CD14-positive monocyte (primary cell): ENCODE data around the gene SUGT1. TPM values are rescaled to one million over a fixed set of nuclear protein-coding genes. Genes with fewer than 3 reads are reported as not detected.
"Not testable (repeated sequence)": the region's sequence is repeated elsewhere in the genome, so short reads cannot be mapped to it uniquely, and the experiment has no call there.

Experiments
- DNase-seq, 3 donors: peaks; one replicate each; pipeline ENCODE4 v3.0.0-alpha.2; 2011 to 2022
- H2AFZ ChIP-seq: 2 replicates; pipeline ENCODE4 v1.6.0; 2012; ENCODE audit warnings: mild to moderate bottlenecking, low read depth, low read length, inconsistent platforms; ENCODE audit not compliant: insufficient read depth, poor library complexity, severe bottlenecking
- H3K27ac ChIP-seq, 2 donors: 1 replicate in 1 of 2; 2 replicates in 1 of 2; pipeline ENCODE4 v1.5.1; 2012 to 2013; ENCODE audit warnings: low read length in 2 of 2, control low read depth in 1 of 2, inconsistent platforms in 1 of 2, low read depth in 1 of 2, mild to moderate bottlenecking in 1 of 2
- H3K27me3 ChIP-seq, 2 donors: one replicate each; pipeline versions ENCODE4 v1.6.0 to v1.6.1; 2011 to 2013; ENCODE audit warnings: low read length in 2 of 2; ENCODE audit not compliant: control insufficient read depth in 2 of 2, insufficient read depth in 2 of 2
- H3K36me3 ChIP-seq, 2 donors: replicated peaks in 1 of 2; 1 replicate in 1 of 2; 2 replicates in 1 of 2; pipeline versions ENCODE4 v1.5.1 to v1.6.1; 2012 to 2013; ENCODE audit warnings: low read length in 2 of 2, control low read depth in 1 of 2, inconsistent platforms in 1 of 2, mild to moderate bottlenecking in 1 of 2; ENCODE audit not compliant: insufficient read depth in 2 of 2, control insufficient read depth in 1 of 2
- H3K4me1 ChIP-seq, 2 donors: 1 replicate in 1 of 2; 2 replicates in 1 of 2; pipeline versions ENCODE4 v1.5.1 to v1.6.1; 2012 to 2013; ENCODE audit warnings: low read length in 2 of 2, control low read depth in 1 of 2, inconsistent platforms in 1 of 2, mild to moderate bottlenecking in 1 of 2, moderate library complexity in 1 of 2; ENCODE audit not compliant: insufficient read depth in 2 of 2, control insufficient read depth in 1 of 2
- H3K4me2 ChIP-seq: replicated peaks from 2 replicates; pipeline ENCODE3; 2012; ENCODE audit warnings: low read length, moderate library complexity, mild to moderate bottlenecking; ENCODE audit not compliant: poor library complexity, severe bottlenecking; ENCODE audit errors: extremely low read depth
- H3K4me3 ChIP-seq, 3 experiments: fragments of 200-600 bp in 1 of 3; sonication (generic) in 1 of 3; replicated peaks in 1 of 3; 1 replicate in 2 of 3; 2 replicates in 1 of 3; pipeline ENCODE4 v1.5.1; 2011 to 2013; ENCODE audit warnings: low read length in 3 of 3, mild to moderate bottlenecking in 3 of 3, control low read depth in 2 of 3, low read depth in 2 of 3, inconsistent platforms in 1 of 3, moderate library complexity in 1 of 3
- H3K79me2 ChIP-seq: 2 replicates; pipeline ENCODE4 v1.6.0; 2012; ENCODE audit warnings: mild to moderate bottlenecking, control low read depth, inconsistent platforms, low read length, moderate library complexity; ENCODE audit not compliant: insufficient read depth
- H3K9ac ChIP-seq: 2 replicates; pipeline ENCODE4 v1.6.0; 2017; ENCODE audit warnings: low read length, mild to moderate bottlenecking; ENCODE audit not compliant: insufficient read depth, poor library complexity, severe bottlenecking
- H3K9me3 ChIP-seq, 2 donors: replicated peaks in 1 of 2; 1 replicate in 1 of 2; 2 replicates in 1 of 2; pipeline versions ENCODE4 v1.5.1 to v1.6.1; 2012 to 2013; ENCODE audit warnings: low read length in 2 of 2, control low read depth in 1 of 2; ENCODE audit not compliant: control insufficient read depth in 1 of 2, insufficient read depth in 1 of 2
- H4K20me1 ChIP-seq: 2 replicates; pipeline ENCODE4 v1.6.0; 2012; ENCODE audit warnings: mild to moderate bottlenecking, low read length, control low read depth, moderate library complexity; ENCODE audit not compliant: insufficient read depth
- H3K27ac Mint-ChIP-seq, 7 donors: one replicate each; pipeline ENCODE4 v1.8.0; 2020; ENCODE audit warnings: mild to moderate bottlenecking in 7 of 7, mixed read lengths in 7 of 7, moderate library complexity in 6 of 7, inconsistent platforms in 2 of 7
- H3K27me3 Mint-ChIP-seq, 3 donors: one replicate each; pipeline ENCODE4 v1.8.0; 2021 to 2022; ENCODE audit warnings: low read depth in 3 of 3, mild to moderate bottlenecking in 3 of 3, mixed read lengths in 3 of 3, moderate library complexity in 3 of 3, inconsistent platforms in 1 of 3
- H3K36me3 Mint-ChIP-seq, 2 donors: one replicate each; pipeline ENCODE4 v1.8.0; 2020; ENCODE audit warnings: mixed read lengths in 2 of 2, inconsistent platforms in 1 of 2, mild to moderate bottlenecking in 1 of 2
- H3K4me1 Mint-ChIP-seq: one replicate; pipeline ENCODE4 v1.8.0; 2020; ENCODE audit warnings: mild to moderate bottlenecking, mixed read lengths
- H3K4me3 Mint-ChIP-seq, 2 donors: one replicate each; pipeline ENCODE4 v1.8.0; 2020; ENCODE audit warnings: mild to moderate bottlenecking in 2 of 2, mixed read lengths in 2 of 2, moderate library complexity in 1 of 2
- H3K9me3 Mint-ChIP-seq, 7 donors: one replicate each; pipeline ENCODE4 v1.8.0; 2020 to 2022; ENCODE audit warnings: mixed read lengths in 7 of 7, mild to moderate bottlenecking in 6 of 7, moderate library complexity in 6 of 7, inconsistent platforms in 2 of 7
- WGBS: methylation state at CpG from one replicate; pipeline ENCODE4 v1.1.5; 2013; ENCODE audit warnings: missing lambda C conversion rate; ENCODE audit not compliant: insufficient coverage; 5-methylcytosine and 5-hydroxymethylcytosine counted together
- intact Hi-C, 2 donors: fragments of 100-400 bp; cut with micrococcal nuclease; formaldehyde crosslinking; loops; one replicate each; pipeline versions ENCODE4 v1.15.0 to v1.15.1; 2023
- polyA plus RNA-seq, 3 donors: library from polyadenylated mRNA; depleted of rRNA in 1 of 3; unstranded in 2 of 3; stranded (reverse) in 1 of 3; fragments of 300-500 nt in 2 of 3; fragments of >200 nt in 1 of 3; fragmentation: Illumina TruSeq in 2 of 3; gene quantifications; 1 replicate in 2 of 3; 2 replicates in 1 of 3; pipeline ENCODE4 v1.2.3, GENCODE V29; 2012 to 2021
- TF ChIP-seq, protein P1 (sequence below): fragments of 200-600 bp; IDR thresholded peaks from one replicate; pipeline ENCODE4 v1.8.0; 2022; ENCODE audit warnings: antibody characterized with exemption, mild to moderate bottlenecking

The SUGT1 gene
- polyA plus RNA-seq, 3 donors = 18.1 to 40.1 (median 37.7) TPM

DNA sequence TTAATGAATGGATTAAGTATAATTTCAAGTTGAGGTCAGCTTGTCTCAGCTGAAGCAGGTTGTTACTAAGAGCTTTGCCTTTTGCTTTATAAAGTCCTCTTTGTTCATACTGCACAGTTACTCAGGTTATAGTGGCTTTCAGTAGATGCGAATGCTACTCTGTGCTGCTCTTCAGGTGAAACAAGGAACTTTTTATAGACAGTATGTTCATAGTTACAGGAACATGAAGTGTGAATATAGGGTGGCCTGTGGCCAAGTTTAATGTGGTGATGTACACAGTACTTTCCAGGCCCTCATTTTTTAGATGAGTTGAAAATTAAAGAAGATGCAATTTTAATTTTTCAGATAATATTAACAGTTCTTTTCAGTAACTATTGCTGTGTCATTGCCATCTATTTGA is 20.8 kb downstream of the SUGT1 start:
- DNase-seq = no peak
- intact Hi-C loops = no loop called here
- no CpG with 5 or more reads among the region's 1 CpG for WGBS
- H3K4me2 ChIP-seq = no peak overlapping the region
- no peak overlapping the region for H3K4me3 ChIP-seq
- H4K20me1 ChIP-seq = peaks cover 12% of the 10 kb centered on the region
- Mint-ChIP-seq H3K9me3 (no peaks in the 10 kb centered on the region), H3K4me3 (no peak overlapping the region), H3K27me3 (no peaks in the 10 kb centered on the region), H3K27ac (no peak overlapping the region), H3K36me3 (peaks cover 64 to 73% of the 10 kb centered on the region in 2 donors), H3K4me1 (no peaks in the 10 kb centered on the region)
- no peaks in the 10 kb centered on the region for H3K9me3 ChIP-seq
- no peak overlapping the region for H3K9ac ChIP-seq
- TF ChIP-seq, protein P1, sequence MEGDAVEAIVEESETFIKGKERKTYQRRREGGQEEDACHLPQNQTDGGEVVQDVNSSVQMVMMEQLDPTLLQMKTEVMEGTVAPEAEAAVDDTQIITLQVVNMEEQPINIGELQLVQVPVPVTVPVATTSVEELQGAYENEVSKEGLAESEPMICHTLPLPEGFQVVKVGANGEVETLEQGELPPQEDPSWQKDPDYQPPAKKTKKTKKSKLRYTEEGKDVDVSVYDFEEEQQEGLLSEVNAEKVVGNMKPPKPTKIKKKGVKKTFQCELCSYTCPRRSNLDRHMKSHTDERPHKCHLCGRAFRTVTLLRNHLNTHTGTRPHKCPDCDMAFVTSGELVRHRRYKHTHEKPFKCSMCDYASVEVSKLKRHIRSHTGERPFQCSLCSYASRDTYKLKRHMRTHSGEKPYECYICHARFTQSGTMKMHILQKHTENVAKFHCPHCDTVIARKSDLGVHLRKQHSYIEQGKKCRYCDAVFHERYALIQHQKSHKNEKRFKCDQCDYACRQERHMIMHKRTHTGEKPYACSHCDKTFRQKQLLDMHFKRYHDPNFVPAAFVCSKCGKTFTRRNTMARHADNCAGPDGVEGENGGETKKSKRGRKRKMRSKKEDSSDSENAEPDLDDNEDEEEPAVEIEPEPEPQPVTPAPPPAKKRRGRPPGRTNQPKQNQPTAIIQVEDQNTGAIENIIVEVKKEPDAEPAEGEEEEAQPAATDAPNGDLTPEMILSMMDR = no peak
- no peaks in the 10 kb centered on the region for H3K27me3 ChIP-seq
- H3K79me2 ChIP-seq = no peaks in the 10 kb centered on the region
- no peak overlapping the region for H3K27ac ChIP-seq
- H3K36me3 ChIP-seq = peaks cover 67 to 98% of the 10 kb centered on the region in 2 donors
- H2AFZ ChIP-seq = no peak overlapping the region
- no peaks in the 10 kb centered on the region for H3K4me1 ChIP-seq

DNA sequence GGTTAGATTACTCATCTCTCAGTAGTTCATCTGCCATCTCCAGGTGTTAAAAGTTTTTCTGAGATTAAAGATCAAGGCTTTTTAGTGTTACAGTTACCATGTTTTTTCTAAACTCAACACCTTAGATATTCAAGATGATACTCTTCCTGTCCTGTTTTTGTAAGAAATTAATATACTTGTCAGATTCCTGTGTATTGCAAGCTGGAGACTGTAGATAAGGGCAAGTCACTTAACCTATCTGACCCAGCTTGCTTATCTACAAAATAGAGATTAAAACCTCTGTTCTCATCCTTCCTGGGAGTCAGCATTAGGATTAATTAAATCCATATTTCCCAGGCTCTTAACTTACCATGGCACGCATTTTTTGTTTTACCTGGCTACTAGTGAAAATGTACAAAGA is 25.2 kb downstream of the SUGT1 start:
- Histone ChIP-seq H3K9ac (no peak overlapping the region), H3K36me3 (peaks cover 81 to 97% of the 10 kb centered on the region in 2 donors), H2AFZ (no peak overlapping the region), H3K79me2 (no peaks in the 10 kb centered on the region), H4K20me1 (peaks cover 12% of the 10 kb centered on the region), H3K4me2 (no peak overlapping the region), H3K27ac (no peak overlapping the region), H3K4me3 (no peak overlapping the region), H3K4me1 (no peaks in the 10 kb centered on the region), H3K9me3 (no peaks in the 10 kb centered on the region), H3K27me3 (no peaks in the 10 kb centered on the region)
- Mint-ChIP-seq H3K27ac (no peak overlapping the region), H3K4me3 (no peak overlapping the region), H3K9me3 (no peaks in the 10 kb centered on the region), H3K4me1 (no peaks in the 10 kb centered on the region), H3K36me3 (peaks cover 66 to 88% of the 10 kb centered on the region in 2 donors), H3K27me3 (no peaks in the 10 kb centered on the region)
- intact Hi-C loops = no loop called here
- no CpG with 5 or more reads among the region's 1 CpG for WGBS
- DNase-seq = no peak
- TF ChIP-seq, protein P1 = no peak

DNA sequence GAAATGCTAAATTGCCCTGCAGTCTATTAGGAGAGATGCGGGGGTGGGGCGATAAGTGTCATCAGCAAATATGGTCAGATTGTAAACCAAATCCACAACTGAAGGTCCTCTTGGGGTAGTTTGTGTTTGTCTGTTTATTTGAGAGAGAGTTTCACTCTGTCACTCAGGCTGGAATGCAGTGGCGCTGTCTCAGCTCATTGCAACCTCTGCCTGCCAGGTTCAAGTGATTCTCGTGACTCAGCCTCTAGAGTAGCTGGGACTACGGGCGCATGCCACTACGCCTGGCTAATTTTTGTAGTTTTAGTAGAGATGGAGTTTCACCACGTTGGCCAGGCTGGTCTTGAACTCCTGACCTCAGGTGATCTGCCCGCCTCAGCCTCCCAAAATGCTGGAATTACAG is 33.2 kb downstream of the SUGT1 start:
- H3K27me3 Mint-ChIP-seq, H3K4me1 Mint-ChIP-seq, H3K27me3 ChIP-seq, intact Hi-C loops, H3K79me2 ChIP-seq, H3K27ac Mint-ChIP-seq, H3K9me3 ChIP-seq, H3K27ac ChIP-seq, H2AFZ ChIP-seq, H3K4me3 ChIP-seq, H3K9ac ChIP-seq, H3K4me3 Mint-ChIP-seq, H3K9me3 Mint-ChIP-seq, DNase-seq, H3K4me2 ChIP-seq, H3K4me1 ChIP-seq, H4K20me1 ChIP-seq: not testable (repeated sequence)
- 100% methylated on average over 6 of the region's 9 CpGs for WGBS
- peaks cover 67 to 91% of the 10 kb centered on the region in 2 donors for H3K36me3 ChIP-seq
- peaks cover 66 to 87% of the 10 kb centered on the region in 2 donors for H3K36me3 Mint-ChIP-seq
